Activated T-cell treated with anti-CD3 and anti-CD28 coated beads for 48 hours (primary cell): ENCODE results near the gene BFSP2.
"Not testable (repeated sequence)": the region's sequence is repeated elsewhere in the genome, so short reads cannot be mapped to it uniquely, and the experiment has no call there.

Experiments
- DNase-seq: peaks from one replicate; pipeline ENCODE4 v3.0.0-alpha.2; 2020; ENCODE audit warnings: low read depth

Gene BFSP2

DNA sequence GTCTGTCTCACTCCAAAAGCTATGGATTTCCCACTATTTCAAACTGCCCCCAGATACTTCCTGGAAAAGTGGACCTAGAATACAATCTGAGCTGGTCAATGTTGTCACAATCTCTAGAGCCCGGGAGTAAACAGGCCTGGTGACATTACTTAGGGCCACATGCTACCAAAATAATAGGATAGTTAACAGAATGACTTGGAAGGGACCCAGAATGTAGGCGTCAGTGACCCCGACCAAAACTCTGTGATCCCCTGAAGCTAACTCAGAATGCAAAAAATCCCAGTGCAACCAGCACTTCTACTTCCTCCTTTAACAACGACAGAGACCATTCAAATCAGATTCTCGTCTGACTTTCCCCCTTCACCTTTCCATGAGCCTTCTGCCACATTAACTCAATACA lies 122.1 kb downstream of the BFSP2 start:
- no peak for DNase-seq

DNA sequence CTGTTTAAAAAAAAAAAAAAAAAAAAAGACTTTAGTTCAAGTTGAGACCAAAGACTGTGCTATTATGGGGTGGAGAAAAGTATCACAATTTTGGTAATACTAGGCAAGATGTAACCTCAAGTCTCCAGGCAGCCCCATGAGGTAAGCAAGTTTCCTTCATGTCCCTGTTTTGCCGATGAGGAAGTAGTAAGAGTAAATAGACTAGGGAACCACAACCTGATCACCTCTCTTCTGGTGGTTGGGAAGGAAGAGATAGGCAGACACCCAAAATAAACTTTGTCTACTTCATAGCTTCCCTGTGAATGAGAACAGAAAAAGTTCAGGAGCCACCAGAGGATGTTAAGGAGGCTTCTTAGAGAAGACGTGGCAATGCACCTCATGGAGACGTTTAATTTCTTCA lies 123.9 kb downstream of the BFSP2 start:
- DNase-seq, result not testable (repeated sequence)
